ENCODE data around the gene C4orf33.
A peak's percentile ranks its signal among the peaks of the same experiment; 100 is the strongest.
"Not testable (repeated sequence)": the region's sequence is repeated elsewhere in the genome, so short reads cannot be mapped to it uniquely, and the experiment has no call there.

The C4orf33 gene, protein sequence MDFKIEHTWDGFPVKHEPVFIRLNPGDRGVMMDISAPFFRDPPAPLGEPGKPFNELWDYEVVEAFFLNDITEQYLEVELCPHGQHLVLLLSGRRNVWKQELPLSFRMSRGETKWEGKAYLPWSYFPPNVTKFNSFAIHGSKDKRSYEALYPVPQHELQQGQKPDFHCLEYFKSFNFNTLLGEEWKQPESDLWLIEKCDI

GRCh38 chr4:129095811-129096454 is at the start of gene C4orf33:
C4orf33 (plus strand) TSS chr4:129096152; CDS start chr4:129102611, 6,459 bp downstream.
- H3K4me1 Mint-ChIP-seq (ENCODE audit: low read depth) = peaks cover 29% of the 10 kb centered on the region
- H3K36me3 Mint-ChIP-seq (ENCODE audit: low read depth) = peaks cover 6% of the 10 kb centered on the region
- no peaks in the 10 kb centered on the region for H3K9me3 Mint-ChIP-seq
- peak within 1 kb of the TSS; percentile 95 for H3K27ac Mint-ChIP-seq
- H3K27me3 Mint-ChIP-seq (ENCODE audit: low read depth) = no peaks in the 10 kb centered on the region
- peak within 1 kb of the TSS; percentile 36 for H3K4me3 Mint-ChIP-seq
- peak; percentile 75 for DNase-seq (ENCODE audit: low spot score)

DNA sequence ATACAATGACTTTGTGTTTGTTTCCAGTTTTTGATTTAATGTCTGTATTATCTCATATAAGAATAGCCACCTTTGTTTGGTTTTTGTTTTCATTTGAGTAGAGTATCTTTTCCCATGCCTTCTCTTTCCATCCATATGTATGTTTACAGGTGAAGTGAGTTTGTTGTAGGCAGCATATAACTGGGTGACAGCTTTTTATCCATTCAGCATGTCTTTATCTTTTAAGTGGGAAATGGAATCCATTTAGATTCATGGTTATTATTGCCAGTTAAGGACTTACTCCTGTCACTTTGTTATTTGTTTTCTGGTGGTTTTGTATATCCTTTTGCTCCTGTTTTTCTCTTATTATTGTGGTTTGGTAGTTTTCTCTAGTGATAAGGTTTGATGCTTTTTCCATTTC is 36.9 kb upstream of the C4orf33 start:
- Mint-ChIP-seq H3K27me3 (ENCODE audit: low read depth) (no peaks in the 10 kb centered on the region), H3K9me3 (peaks cover 76% of the 10 kb centered on the region), H3K4me1 (ENCODE audit: low read depth) (no peaks in the 10 kb centered on the region), H3K36me3 (ENCODE audit: low read depth) (peaks cover 64% of the 10 kb centered on the region), H3K4me3 (no peak overlapping the region), H3K27ac (no peak overlapping the region)
- no peak for DNase-seq (ENCODE audit: low spot score)

- H3K36me3 Mint-ChIP-seq (ENCODE audit: low read depth) = peaks cover 58% of the 10 kb centered on the region
- H3K27ac Mint-ChIP-seq = no peak overlapping the region
- peaks cover 58% of the 10 kb centered on the region for H3K9me3 Mint-ChIP-seq
- no peak for DNase-seq (ENCODE audit: low spot score)
- no peaks in the 10 kb centered on the region for H3K27me3 Mint-ChIP-seq (ENCODE audit: low read depth)
- no peaks in the 10 kb centered on the region for H3K4me1 Mint-ChIP-seq (ENCODE audit: low read depth)
- H3K4me3 Mint-ChIP-seq = no peak overlapping the region
Observed at GRCh38 chr4:129062580-129062979, 33.4 kb upstream of the C4orf33 start.

DNA sequence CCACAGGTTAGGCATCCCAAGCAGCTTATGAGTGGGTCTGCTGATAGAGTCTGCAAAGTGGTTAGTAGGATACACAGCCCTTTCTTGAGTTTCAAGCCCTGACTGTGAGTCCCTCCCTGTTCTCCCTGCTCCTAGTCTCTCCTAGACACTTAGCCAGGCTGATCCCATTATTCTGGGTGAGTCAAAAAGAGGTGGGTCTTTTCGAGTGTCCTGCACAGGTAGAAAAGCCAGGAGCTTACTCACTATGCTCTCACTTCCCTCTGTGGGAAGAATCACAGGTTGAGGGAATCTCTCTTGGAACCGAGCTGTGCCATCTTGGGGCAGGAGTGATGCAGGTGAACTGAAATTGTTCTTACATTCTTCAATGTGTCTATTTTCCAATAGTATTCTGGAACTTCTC is 32.3 kb upstream of the C4orf33 start:
- no peak overlapping the region for H3K4me3 Mint-ChIP-seq
- DNase-seq (ENCODE audit: low spot score) = no peak
- peaks cover 62% of the 10 kb centered on the region for H3K9me3 Mint-ChIP-seq
- H3K36me3 Mint-ChIP-seq (ENCODE audit: low read depth) = peaks cover 65% of the 10 kb centered on the region
- H3K4me1 Mint-ChIP-seq (ENCODE audit: low read depth) = no peaks in the 10 kb centered on the region
- H3K27me3 Mint-ChIP-seq (ENCODE audit: low read depth) = no peaks in the 10 kb centered on the region
- no peak overlapping the region for H3K27ac Mint-ChIP-seq

DNA sequence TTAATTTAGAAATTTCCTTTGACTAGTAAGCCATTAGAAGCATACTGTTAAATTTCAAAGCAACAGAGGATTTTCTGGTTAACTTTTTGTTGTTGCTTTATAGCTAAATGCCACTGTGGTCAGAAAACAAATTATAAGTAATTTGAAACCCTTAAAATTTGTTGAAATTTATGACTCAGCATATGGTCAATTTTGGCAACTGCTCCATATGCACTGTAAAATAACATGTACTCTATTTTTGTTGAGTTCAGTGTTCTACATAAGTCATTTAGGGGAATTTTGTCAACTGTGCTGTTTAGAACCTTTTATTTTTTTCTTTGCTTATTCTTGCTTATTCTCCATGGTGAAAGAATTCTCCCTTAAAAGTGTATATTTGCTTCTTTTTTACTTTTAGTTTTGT is 31.2 kb upstream of the C4orf33 start:
- peaks cover 64% of the 10 kb centered on the region for H3K9me3 Mint-ChIP-seq
- no peaks in the 10 kb centered on the region for H3K27me3 Mint-ChIP-seq (ENCODE audit: low read depth)

DNA sequence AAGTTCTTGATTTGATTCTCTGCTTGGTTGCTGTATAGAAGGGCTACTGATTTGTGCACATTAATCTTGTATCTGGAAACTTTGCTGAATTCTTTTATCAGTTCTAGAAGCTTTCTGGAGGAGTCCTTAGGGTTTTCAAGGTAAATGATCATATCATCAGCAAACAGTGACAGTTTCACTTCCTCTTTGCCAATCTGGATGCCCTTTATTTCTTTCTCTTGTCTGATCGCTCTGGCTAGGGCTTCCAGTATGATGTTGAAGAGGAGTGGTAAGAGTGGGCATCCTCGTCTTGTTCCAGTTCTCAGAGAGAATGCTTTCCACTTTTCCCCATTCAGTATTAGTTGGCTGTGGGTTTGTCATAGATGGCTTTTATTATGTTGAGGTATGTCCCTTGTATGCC is 26.4 kb upstream of the C4orf33 start:
- H3K4me3 Mint-ChIP-seq; H3K27me3 Mint-ChIP-seq (ENCODE audit: low read depth); H3K27ac Mint-ChIP-seq; DNase-seq (ENCODE audit: low spot score); H3K4me1 Mint-ChIP-seq (ENCODE audit: low read depth): not testable (repeated sequence)
- Mint-ChIP-seq H3K36me3 (ENCODE audit: low read depth) (peaks cover 54% of the 10 kb centered on the region), H3K9me3 (peaks cover 64% of the 10 kb centered on the region)

More for the DNA sequence above, 31.2 kb upstream of the C4orf33 start:
- H3K4me1 Mint-ChIP-seq (ENCODE audit: low read depth) = no peaks in the 10 kb centered on the region
- H3K27ac Mint-ChIP-seq = no peak overlapping the region
- H3K36me3 Mint-ChIP-seq (ENCODE audit: low read depth) = peaks cover 65% of the 10 kb centered on the region
- H3K4me3 Mint-ChIP-seq = no peak overlapping the region
- DNase-seq (ENCODE audit: low spot score) = no peak

GRCh38 chr4:129077326-129077725 is 18.6 kb upstream of the C4orf33 start:
- Mint-ChIP-seq H3K9me3 (peaks cover 61% of the 10 kb centered on the region), H3K4me3 (no peak overlapping the region), H3K4me1 (ENCODE audit: low read depth) (peaks cover 5% of the 10 kb centered on the region), H3K27me3 (ENCODE audit: low read depth) (no peaks in the 10 kb centered on the region), H3K36me3 (ENCODE audit: low read depth) (peaks cover 81% of the 10 kb centered on the region), H3K27ac (no peak overlapping the region)
- no peak for DNase-seq (ENCODE audit: low spot score)

GRCh38 chr4:129080129-129080528 is 15.8 kb upstream of the C4orf33 start:
- H3K27me3 Mint-ChIP-seq (ENCODE audit: low read depth) = no peaks in the 10 kb centered on the region
- H3K36me3 Mint-ChIP-seq (ENCODE audit: low read depth) = peaks cover 79% of the 10 kb centered on the region
- H3K9me3 Mint-ChIP-seq = peaks cover 51% of the 10 kb centered on the region
- H3K27ac Mint-ChIP-seq = no peak overlapping the region
- H3K4me3 Mint-ChIP-seq = no peak overlapping the region
- no peak for DNase-seq (ENCODE audit: low spot score)
- peaks cover 9% of the 10 kb centered on the region for H3K4me1 Mint-ChIP-seq (ENCODE audit: low read depth)

DNA sequence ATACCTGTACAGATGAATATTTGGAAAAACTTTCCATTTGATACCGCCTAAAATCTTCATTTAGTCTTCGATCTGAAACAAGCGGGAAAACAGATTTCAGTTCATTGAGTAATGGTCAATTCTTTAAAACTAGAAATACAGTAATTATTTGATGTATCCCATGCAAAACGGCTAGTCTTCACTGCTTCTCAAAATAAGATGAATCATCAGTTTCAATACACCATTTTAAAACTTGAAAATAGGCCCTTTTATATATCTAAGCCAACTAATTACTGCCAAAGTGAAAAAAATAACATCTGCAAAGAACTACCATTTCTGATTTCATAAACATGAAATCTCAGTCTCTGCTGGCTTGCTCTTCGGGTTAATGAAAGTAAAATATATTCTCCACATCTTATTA is 13.7 kb upstream of the C4orf33 start:
- peaks cover 15% of the 10 kb centered on the region for H3K4me1 Mint-ChIP-seq (ENCODE audit: low read depth)
- no peaks in the 10 kb centered on the region for H3K27me3 Mint-ChIP-seq (ENCODE audit: low read depth)
- no peak for DNase-seq (ENCODE audit: low spot score)
- peaks cover 42% of the 10 kb centered on the region for H3K9me3 Mint-ChIP-seq
- no peak overlapping the region for H3K27ac Mint-ChIP-seq
- H3K36me3 Mint-ChIP-seq (ENCODE audit: low read depth) = peaks cover 72% of the 10 kb centered on the region
- H3K4me3 Mint-ChIP-seq = no peak overlapping the region

DNA sequence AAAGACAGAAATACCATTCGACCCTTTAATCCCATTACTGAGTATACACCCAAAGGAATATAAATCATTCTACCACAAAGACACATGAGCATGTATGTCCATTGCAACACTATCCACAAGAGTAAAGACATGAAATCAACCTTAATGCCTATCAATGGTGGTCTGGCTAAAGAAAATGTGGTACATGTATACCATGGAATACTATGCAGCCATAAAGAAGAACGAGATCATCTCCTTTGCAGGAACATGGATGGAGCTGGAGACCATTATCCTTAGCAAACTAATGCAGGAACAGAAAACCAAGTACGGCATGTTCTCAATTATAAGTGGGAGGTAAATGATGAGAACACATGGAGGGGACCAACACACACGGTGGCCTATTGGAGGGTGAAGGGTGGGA is 10.5 kb upstream of the C4orf33 start:
- no peak overlapping the region for H3K27ac Mint-ChIP-seq
- no peaks in the 10 kb centered on the region for H3K27me3 Mint-ChIP-seq (ENCODE audit: low read depth)
- H3K4me1 Mint-ChIP-seq (ENCODE audit: low read depth) = peaks cover 21% of the 10 kb centered on the region
- DNase-seq (ENCODE audit: low spot score) = no peak
- peaks cover 27% of the 10 kb centered on the region for H3K9me3 Mint-ChIP-seq
- no peak overlapping the region for H3K4me3 Mint-ChIP-seq
- peaks cover 56% of the 10 kb centered on the region for H3K36me3 Mint-ChIP-seq (ENCODE audit: low read depth)

DNA sequence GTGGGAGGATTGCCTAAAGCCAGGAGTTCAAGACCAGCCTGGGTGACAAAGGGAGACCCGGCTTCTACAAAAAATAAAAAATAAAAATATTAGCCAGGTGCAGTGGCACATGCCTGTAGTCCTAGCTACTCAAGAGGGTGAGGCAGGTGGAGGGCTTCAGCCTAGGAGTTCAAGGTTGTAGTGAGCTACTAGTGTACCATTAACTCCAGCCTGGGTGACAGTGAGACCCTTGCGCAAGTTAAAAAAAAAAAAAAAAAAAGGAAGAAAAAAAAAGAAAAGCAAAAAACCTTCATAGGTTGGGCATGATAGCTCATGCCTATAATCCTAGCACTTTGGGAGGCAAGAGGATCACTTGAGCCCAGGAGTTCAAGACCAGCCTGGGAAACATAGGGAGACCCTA is 8.4 kb upstream of the C4orf33 start:
- Mint-ChIP-seq H3K4me1 (ENCODE audit: low read depth) (peaks cover 21% of the 10 kb centered on the region), H3K27me3 (ENCODE audit: low read depth) (no peaks in the 10 kb centered on the region), H3K4me3 (no peak overlapping the region), H3K27ac (no peak overlapping the region), H3K9me3 (peaks cover 15% of the 10 kb centered on the region), H3K36me3 (ENCODE audit: low read depth) (peaks cover 39% of the 10 kb centered on the region)
- DNase-seq (ENCODE audit: low spot score) = no peak

DNA sequence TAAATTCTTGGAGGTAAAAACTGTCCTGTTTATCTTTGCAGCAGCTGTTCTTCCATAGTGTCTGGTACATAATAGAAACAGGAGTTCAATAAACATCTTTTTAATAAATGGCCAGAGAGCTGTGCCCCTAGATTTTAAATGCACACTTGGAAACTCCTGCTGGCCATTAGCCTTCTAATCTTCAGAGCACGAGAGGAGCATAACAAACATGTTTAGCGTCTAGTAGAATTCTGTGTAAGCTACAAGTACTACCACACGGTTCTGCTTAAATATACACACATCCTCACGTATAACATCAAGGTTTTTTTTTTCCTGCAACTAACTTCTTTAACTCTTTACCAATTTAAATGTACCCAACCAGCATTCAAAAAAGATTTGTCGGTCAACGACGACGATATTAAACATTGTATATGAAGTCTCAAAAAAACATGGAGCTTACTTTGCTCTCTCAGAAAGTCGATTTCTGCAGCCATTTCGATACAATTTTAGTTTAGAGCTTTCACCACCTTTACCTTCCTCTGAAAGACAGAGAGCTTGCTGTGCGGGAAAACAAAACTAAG is 3.2 kb upstream of the C4orf33 start:
- Mint-ChIP-seq H3K4me1 (ENCODE audit: low read depth) (peaks cover 31% of the 10 kb centered on the region), H3K36me3 (ENCODE audit: low read depth) (peaks cover 12% of the 10 kb centered on the region), H3K4me3 (no peak overlapping the region), H3K27me3 (ENCODE audit: low read depth) (no peaks in the 10 kb centered on the region), H3K9me3 (no peaks in the 10 kb centered on the region), H3K27ac (no peak overlapping the region)
- DNase-seq (ENCODE audit: low spot score) = no peak

DNA sequence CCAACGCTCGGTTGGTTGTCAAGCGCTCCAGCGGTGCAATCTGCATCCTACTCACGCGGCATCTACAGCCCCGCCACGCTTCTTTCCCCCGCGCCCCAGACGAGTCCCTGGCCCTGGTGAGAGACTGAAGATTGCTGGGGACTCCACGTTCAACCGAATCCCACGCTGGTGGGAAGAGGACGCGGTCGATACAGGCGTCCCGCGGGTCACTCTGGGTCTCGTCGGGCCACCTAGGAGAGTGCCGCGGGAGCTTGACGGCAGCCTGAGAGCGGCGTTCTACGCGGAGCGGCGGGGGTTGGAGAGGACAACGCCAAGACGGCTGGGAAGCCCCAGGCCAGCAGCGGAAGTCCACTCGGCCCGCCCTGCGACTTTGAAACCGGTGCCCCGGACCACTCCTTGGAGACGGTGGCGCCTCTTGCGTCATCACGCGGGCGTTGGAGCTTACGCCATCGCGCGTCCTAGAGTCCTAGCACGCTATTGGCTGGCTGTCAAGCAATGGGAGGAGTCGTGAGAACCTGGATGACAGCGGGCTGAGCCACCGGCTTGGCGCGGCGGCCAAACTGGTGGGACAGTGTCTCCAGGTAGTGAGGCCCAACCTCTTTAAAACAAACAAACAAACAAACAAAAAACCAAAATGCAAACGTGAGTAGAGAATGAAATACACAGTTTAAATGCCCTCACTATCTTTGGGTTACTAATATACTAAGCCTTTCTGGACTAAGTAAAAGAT is 2.6 kb upstream of the C4orf33 start, which contains the start of gene SCLT1:
SCLT1 (minus strand) TSS at position 349 of the 730 bp plus-strand sequence. CDS start 436 bp downstream, outside the sequence.
- peaks cover 13% of the 10 kb centered on the region for H3K36me3 Mint-ChIP-seq (ENCODE audit: low read depth)
- H3K27me3 Mint-ChIP-seq (ENCODE audit: low read depth) = no peaks in the 10 kb centered on the region
- peak; percentile 98 for DNase-seq (ENCODE audit: low spot score)
- no peak within 1 kb of the TSS for H3K4me3 Mint-ChIP-seq
- no peaks in the 10 kb centered on the region for H3K9me3 Mint-ChIP-seq
- H3K4me1 Mint-ChIP-seq (ENCODE audit: low read depth) = peaks cover 36% of the 10 kb centered on the region
- H3K27ac Mint-ChIP-seq = no peak within 1 kb of the TSS

DNA sequence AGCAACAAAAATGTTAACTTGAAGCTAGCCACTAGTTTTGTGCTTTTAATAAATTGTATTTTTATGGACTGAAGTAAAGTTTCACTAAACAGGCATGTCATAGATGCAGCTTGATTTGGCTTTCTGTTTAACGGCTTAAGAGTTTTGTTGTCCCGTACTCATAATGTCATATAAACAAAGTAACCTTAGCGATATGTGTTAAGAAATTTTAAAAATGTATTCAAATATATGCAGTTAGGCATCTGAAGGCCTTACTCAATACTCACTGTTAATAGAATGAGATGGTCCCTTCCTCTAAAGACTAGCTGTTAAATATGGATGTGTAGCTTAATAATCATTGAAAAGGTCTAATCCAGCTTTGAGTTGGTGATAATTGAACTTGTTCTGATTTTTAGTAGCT is 1.6 kb upstream of the C4orf33 start:
- Mint-ChIP-seq H3K36me3 (ENCODE audit: low read depth) (peaks cover 8% of the 10 kb centered on the region), H3K27ac (no peak overlapping the region), H3K27me3 (ENCODE audit: low read depth) (no peaks in the 10 kb centered on the region), H3K4me3 (no peak overlapping the region), H3K9me3 (no peaks in the 10 kb centered on the region), H3K4me1 (ENCODE audit: low read depth) (peaks cover 30% of the 10 kb centered on the region)
- no peak for DNase-seq (ENCODE audit: low spot score)

Data from T-helper 2 cell treated with Interferon-gamma antibody and Interleukin-4, amounts not matched to agents 5 μg/mL and 100 μg/mL, for 36 hours (primary cell).